Gastroesophageal sphincter (tissue), 4 donors: ENCODE data around the gene RNASEH2A. TPM values are rescaled to one million over a fixed set of nuclear protein-coding genes. Genes with fewer than 3 reads are reported as not detected.

Experiments
- ATAC-seq: fragments of 150-250 bp; one replicate; pipeline ENCODE4 v1.9.1; 2016; ENCODE audit warnings: mild to moderate bottlenecking, moderate library complexity
- H3K27ac ChIP-seq, 4 donors: fragments of 200-600 bp; sonication (generic) in 3 of 4; 1 replicate in 3 of 4; 2 replicates in 1 of 4; pipeline ENCODE4 v1.5.1; 2016 to 2019
- H3K27me3 ChIP-seq: fragments of 200-600 bp; sonication (generic); one replicate; pipeline ENCODE4 v1.5.1; 2019
- H3K36me3 ChIP-seq, 2 donors: fragments of 200-600 bp; sonication (generic); one replicate each; pipeline ENCODE4 v1.5.1; 2019; ENCODE audit warnings: control low read depth in 1 of 2
- H3K4me1 ChIP-seq, 3 donors: fragments of 200-600 bp; sonication (generic); 1 replicate in 2 of 3; 2 replicates in 1 of 3; pipeline ENCODE4 v1.5.1; 2016 to 2019; ENCODE audit warnings: control low read depth in 2 of 3
- H3K4me3 ChIP-seq, 2 donors: fragments of 200-600 bp; sonication (generic); one replicate each; pipeline ENCODE4 v1.5.1; 2019; ENCODE audit warnings: mild to moderate bottlenecking in 1 of 2, moderate library complexity in 1 of 2
- H3K9me3 ChIP-seq, 3 donors: fragments of 200-600 bp; sonication (generic); one replicate each; pipeline ENCODE4 v1.5.1; 2017 to 2019; ENCODE audit warnings: control low read depth in 2 of 3
- CTCF ChIP-seq, 4 experiments: fragments of 200-600 bp in 2 of 4; fragments of 450-650 bp in 2 of 4; sonication (generic) in 1 of 4; IDR thresholded peaks; one replicate each; pipeline ENCODE4 v1.5.1; 2017 to 2019; ENCODE audit warnings: antibody characterized with exemption in 4 of 4, mild to moderate bottlenecking in 2 of 4, moderate library complexity in 2 of 4
- EP300 ChIP-seq: sonication (generic); formaldehyde crosslinking; IDR thresholded peaks from one replicate; pipeline ENCODE4 v1.6.1; 2017; ENCODE audit warnings: antibody characterized with exemption, mild to moderate bottlenecking
- POLR2A ChIP-seq, 2 donors: fragments of 450-650 bp; IDR thresholded peaks; one replicate each; pipeline ENCODE4 v1.6.1; 2017; ENCODE audit warnings: antibody characterized with exemption in 2 of 2, mild to moderate bottlenecking in 2 of 2, moderate library complexity in 1 of 2
- POLR2AphosphoS5 ChIP-seq: sonication (generic); formaldehyde crosslinking; IDR thresholded peaks from one replicate; pipeline ENCODE4 v1.6.1; 2017; ENCODE audit warnings: antibody characterized with exemption
- WGBS, 2 donors: methylation state at CpG; one replicate each; pipeline ENCODE4 v1.1.5; 2018; ENCODE audit warnings: low coverage in 1 of 2; 5-methylcytosine and 5-hydroxymethylcytosine counted together
- total RNA-seq, 4 donors: library from RNA; depleted of rRNA; stranded (reverse); fragments of >200 nt; gene quantifications; one replicate each; pipeline ENCODE4 v1.1.0, GENCODE V29; 2016

The RNASEH2A gene
- total RNA-seq, 4 donors from 2014 or later: 2.0 to 9.4 (median 3.7) TPM

GRCh38 chr19:12838182-12838885 lies 31.9 kb downstream of the RNASEH2A start, which contains the start of gene MAST1:
MAST1 (plus strand) TSS chr19:12838515; CDS start chr19:12838573, 58 bp downstream.
- Histone ChIP-seq H3K27ac (no peak within 1 kb of the TSS), H3K9me3 (no peaks in the 10 kb centered on the region), H3K4me3 (peak within 1 kb of the TSS in 1 of 2 donors; percentile 39), H3K36me3 (no peaks in the 10 kb centered on the region), H3K27me3 (peaks cover 100% of the 10 kb centered on the region), H3K4me1 (peaks cover 0 to 40% (median 18%) of the 10 kb centered on the region in 3 donors)
- TF ChIP-seq EP300 (no peak), CTCF (IDR thresholded peaks at IDR 0.05) (peak in 3 of 4 experiments; percentile 31 to 54 (median 41))
- 0% methylated on average over 1 of the region's 69 CpGs; no CpG with 5 or more reads in 1 of the 2 donors for WGBS, 2 donors
- ATAC-seq: peak; percentile 67

DNA sequence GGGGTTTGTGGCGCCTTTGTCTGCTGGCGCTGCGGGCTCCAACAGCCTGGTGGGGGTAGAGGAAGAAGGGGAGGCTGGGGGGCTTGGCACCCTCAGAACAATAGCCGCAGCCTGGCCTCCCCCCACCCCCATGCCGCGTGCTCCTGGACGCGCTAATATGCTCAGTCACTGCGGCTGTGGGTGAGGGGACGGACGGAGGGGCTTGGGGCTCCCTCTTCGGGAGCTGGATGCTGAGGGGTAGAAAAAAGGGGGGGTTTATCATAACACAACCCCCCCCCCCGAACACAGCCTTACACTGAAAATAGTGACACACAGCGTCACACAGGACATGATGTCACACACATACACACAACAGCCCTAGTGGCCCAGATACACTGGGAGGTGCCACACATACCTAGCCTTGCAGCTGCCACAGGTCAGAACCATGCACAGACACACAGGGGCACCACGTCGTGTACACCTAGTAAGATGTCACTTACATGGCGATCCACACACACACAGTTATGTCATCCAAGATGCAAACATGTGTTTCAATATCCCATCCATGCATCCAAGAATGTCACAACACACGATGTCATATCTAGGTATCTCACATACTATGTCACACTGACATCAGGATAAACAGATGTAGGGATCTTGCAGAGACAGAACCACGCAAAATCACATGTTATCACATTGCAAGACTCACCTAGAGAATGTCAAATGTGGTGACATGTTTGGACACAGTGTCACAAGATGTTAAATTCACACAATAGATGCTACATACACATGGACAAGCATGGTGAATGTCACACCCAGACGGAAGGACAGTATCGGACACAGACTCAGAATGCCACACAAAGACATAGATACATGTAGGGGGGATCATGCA lies 32.7 kb downstream of the RNASEH2A start:
- no peaks in the 10 kb centered on the region for H3K36me3 ChIP-seq
- WGBS, 2 donors: 41 to 51% methylated on average over 4 to 5 of the region's 21 CpGs
- TF ChIP-seq POLR2A (IDR thresholded peaks at IDR 0.05) (no peak), POLR2AphosphoS5 (no peak), CTCF (IDR thresholded peaks at IDR 0.05) (no peak), EP300 (no peak)
- H3K9me3 ChIP-seq: no peaks in the 10 kb centered on the region
- H3K4me3 ChIP-seq: peak overlapping the region in 1 of 2 donors; percentile 39
- peaks cover 0 to 32% (median 14%) of the 10 kb centered on the region in 3 donors for H3K4me1 ChIP-seq
- H3K27me3 ChIP-seq: peaks cover 100% of the 10 kb centered on the region
- no peak for ATAC-seq
- no peak overlapping the region for H3K27ac ChIP-seq

- TF ChIP-seq POLR2A (IDR thresholded peaks at IDR 0.05) (no peak), CTCF (IDR thresholded peaks at IDR 0.05) (no peak), POLR2AphosphoS5 (no peak), EP300 (no peak)
- Histone ChIP-seq H3K9me3 (no peaks in the 10 kb centered on the region), H3K4me1 (peaks cover 0 to 25% (median 11%) of the 10 kb centered on the region in 3 donors), H3K36me3 (no peaks in the 10 kb centered on the region), H3K27ac (no peak overlapping the region), H3K27me3 (peaks cover 99% of the 10 kb centered on the region), H3K4me3 (peak overlapping the region in 1 of 2 donors; percentile 28)
- 9 to 16% methylated on average over 14 to 20 of the region's 43 CpGs for WGBS, 2 donors
- no peak for ATAC-seq
Observed at GRCh38 chr19:12840091-12841079, 34.0 kb downstream of the RNASEH2A start.

- TF ChIP-seq CTCF (IDR thresholded peaks at IDR 0.05) (no peak), POLR2AphosphoS5 (no peak), POLR2A (IDR thresholded peaks at IDR 0.05) (no peak), EP300 (no peak)
- Histone ChIP-seq H3K4me1 (peaks cover 0 to 25% (median 11%) of the 10 kb centered on the region in 3 donors), H3K9me3 (no peaks in the 10 kb centered on the region), H3K4me3 (peak overlapping the region in 1 of 2 donors; percentile 28), H3K27me3 (peaks cover 99% of the 10 kb centered on the region), H3K27ac (no peak overlapping the region), H3K36me3 (no peaks in the 10 kb centered on the region)
- 2% methylated on average over 17 of the region's 29 CpGs; no CpG with 5 or more reads in 1 of the 2 donors for WGBS, 2 donors
- no peak for ATAC-seq
Observed at GRCh38 chr19:12841094-12841493, 34.7 kb downstream of the RNASEH2A start.
